Pulmonary artery endothelial cell (primary cell): ENCODE data around the gene CTNNA3. TPM values are rescaled to one million over a fixed set of nuclear protein-coding genes. Genes with fewer than 3 reads are reported as not detected.

Source experiments
- DNase-seq: peaks from one replicate; pipeline ENCODE4 v3.0.0-alpha.2; 2011; ENCODE audit warnings: low read depth, low spot score
- total RNA-seq: library from RNA; depleted of rRNA; stranded (reverse); fragments of >200 nt; gene quantifications from 2 replicates; pipeline ENCODE4 v1.2.3, GENCODE V29; 2014

CTNNA3 gene
- total RNA-seq, 1 donor from 2014 or later, result not detected

- DNase-seq, result no peak
Observed at GRCh38 chr10:67033878-67034277, 662.1 kb downstream of the CTNNA3 start.

DNA sequence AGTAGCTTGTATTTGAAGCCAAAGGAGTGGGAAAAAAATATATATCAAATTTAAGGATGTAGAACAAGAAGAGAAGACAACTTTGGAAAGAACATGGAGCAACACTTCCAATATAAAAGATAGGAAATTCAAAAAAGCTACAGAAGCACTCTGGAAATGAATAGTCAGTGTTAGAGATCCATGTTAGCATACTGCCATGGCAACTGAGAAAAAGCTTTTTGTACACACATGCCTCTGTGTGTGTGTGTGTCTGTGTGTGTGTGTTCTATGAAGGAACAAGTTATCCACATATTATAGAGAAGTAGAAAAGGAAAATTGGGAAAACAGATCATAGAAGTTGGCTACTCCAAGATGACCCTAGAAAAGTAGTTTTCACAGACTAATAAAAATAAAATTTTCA lies 673.9 kb downstream of the CTNNA3 start:
- DNase-seq, result no peak

DNA sequence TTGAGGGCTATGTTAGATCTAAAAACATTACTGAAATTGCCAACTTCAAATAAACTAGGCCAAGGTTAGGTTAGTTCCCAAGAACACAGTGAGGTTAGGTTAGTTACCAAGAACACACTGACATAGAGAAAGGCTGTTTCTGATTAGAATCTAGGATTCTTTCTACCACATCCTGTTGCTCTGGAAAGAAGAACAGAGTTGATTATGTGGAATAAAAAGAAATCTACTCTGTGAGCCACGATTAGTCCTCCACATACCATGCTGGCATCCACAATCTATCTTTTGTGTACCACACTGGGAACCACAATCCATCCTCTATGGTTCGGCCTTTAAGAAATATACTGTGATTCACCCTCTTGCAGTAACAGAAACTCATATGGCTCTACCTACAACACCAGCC lies 678.8 kb downstream of the CTNNA3 start:
- DNase-seq, result no peak

- DNase-seq, result no peak
Observed at GRCh38 chr10:67015225-67015624, 680.8 kb downstream of the CTNNA3 start.

DNA sequence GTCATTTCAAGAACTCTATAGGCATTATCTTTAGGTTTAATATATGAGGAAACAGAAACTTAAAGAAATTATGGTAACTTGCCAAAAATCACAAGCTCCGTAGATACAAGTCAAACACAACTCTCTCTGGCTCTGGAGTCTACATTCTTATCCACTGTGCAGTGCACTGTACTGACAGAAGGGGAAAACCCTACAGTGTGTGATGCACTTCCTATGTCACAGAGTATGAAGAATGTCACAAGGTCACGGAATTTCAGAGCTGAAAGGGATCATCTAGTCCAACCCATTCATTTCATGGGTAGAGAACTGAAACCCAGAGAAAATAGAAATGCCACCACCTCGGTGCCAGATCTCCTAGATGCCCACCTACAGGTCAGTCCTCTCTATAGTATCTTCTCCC lies 684.0 kb downstream of the CTNNA3 start:
- no peak for DNase-seq

GRCh38 chr10:67011480-67011879 lies 684.5 kb downstream of the CTNNA3 start:
- DNase-seq, result no peak

DNA sequence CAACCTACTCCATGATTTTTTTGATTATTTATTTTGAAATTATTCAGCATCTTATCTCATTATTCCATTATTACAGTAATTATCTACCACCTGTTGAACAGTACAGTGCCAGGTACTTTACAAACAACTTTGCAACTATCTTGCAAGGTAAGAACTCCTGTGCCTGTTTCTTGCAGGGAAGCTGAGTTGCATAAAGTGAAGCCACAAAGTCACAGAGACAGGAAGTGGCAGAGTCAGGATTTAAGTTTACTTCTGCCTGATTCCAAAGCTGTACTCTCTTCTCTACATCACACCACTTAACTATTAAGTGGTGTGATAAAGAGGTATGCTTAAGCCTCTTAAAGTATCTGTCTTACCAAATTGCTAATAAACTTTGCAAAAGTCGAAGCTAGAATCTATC lies 690.0 kb downstream of the CTNNA3 start:
- no peak for DNase-seq

DNA sequence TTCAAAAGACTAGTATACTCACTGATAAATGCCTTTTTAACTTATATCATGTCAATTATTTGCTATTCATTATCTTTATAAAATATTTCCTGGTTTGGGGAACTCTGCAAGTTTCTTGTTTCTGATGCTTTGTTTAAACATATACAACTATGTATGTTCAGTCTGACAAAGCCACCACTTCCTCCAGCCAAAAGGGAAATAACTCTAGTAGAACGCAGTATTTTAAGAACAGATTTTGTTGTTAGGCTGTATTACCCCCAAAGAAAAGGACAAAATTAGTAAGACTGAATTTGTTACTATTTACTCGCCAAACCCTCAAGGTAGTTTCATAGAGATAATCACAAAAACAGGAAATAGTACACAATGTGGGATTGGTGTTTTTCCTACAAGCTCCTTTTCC lies 691.3 kb downstream of the CTNNA3 start:
- no peak for DNase-seq

DNA sequence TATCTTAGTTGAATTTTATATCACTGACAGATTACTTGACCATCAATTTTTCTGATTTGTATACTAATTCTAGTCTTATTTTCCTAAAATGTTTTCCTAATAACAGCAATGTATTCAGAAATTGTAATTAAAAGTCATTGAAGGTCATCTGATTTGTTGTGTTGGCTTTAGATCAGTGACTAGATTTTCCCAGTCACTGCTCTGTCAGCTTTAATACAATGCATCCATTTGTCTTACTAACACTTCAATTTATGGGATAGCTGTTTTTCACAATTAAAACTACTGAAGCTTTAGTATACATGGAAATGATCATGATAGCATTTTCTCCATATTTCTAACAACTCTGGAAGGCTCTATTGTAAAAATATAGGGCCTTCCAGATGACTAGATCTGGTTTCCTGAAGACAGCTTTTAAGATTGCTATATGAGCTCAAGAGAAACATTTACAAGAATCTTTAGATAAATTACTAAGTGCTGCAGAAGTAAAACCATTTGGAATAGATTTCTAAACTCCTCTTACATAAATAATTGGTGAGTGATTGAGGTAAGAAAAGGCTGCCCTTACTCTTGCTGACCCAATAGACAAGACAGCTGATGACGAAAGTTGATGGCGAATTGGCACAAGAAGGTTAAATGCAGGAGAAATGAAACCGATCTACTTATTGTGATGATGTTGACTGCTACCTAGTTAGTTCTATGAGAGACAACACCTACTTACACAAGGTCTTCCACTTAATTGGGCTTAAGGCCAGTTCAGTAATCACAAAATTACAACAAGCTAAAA lies 696.0 kb downstream of the CTNNA3 start:
- no peak for DNase-seq

DNA sequence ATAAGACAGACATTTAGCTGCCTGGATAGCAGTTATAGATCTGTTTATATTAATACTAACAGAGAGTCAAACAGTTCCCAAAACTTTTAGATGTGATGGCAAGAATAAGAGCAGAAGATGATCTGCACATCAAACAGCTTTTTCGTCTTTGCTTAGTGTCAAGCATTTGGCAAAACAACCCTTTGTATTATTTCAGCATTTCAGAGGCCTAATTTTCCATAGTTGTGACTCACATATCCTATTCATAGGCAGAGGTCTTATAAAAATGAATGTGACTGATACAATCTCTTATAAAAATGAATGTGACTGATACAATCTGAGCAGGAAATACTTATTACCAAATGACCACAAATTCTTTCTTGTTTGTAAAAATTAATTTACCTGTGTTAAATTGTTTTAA lies 699.0 kb downstream of the CTNNA3 start:
- DNase-seq, result no peak

GRCh38 chr10:66990143-66990830 lies 705.7 kb downstream of the CTNNA3 start:
- DNase-seq, result no peak

- DNase-seq, result no peak
Observed at GRCh38 chr10:66983475-66983818, 712.5 kb downstream of the CTNNA3 start.

- DNase-seq, result no peak
Observed at GRCh38 chr10:66982792-66983474, 713.1 kb downstream of the CTNNA3 start.

GRCh38 chr10:66982053-66982420 lies 714.0 kb downstream of the CTNNA3 start:
- DNase-seq, result no peak

DNA sequence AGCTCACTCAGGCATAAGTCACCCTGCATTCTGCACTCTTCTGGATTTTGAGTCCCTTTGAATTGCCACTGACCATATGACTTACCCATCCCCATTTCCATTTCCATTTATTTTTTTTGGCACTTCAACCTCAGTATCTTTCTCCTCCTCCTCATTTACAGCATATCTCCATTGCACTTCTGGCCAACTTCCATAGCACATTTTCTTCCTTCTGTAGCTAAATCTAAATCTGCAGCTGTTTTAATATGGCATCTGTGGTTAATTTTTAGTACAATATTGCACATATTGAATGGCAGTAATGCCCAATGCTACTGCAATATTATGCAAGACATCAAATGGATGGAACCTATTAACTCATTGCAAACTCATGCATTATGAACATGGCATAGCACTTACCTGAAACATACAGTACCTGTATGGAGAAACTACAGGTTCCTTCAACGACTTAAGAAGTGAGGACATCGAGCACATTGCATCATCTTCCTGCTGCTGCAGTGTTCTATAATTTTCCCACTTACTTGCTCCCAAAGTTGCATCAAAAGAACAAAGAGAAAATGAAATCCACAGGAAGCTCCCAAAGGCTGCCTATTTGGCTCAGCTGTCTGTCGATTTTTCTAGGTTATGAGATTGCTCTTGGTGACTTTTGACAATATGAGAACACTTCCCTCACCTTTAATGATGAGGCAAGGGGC lies 714.5 kb downstream of the CTNNA3 start:
- DNase-seq, result no peak

- no peak for DNase-seq
Observed at GRCh38 chr10:66980246-66980815, 715.7 kb downstream of the CTNNA3 start.

DNA sequence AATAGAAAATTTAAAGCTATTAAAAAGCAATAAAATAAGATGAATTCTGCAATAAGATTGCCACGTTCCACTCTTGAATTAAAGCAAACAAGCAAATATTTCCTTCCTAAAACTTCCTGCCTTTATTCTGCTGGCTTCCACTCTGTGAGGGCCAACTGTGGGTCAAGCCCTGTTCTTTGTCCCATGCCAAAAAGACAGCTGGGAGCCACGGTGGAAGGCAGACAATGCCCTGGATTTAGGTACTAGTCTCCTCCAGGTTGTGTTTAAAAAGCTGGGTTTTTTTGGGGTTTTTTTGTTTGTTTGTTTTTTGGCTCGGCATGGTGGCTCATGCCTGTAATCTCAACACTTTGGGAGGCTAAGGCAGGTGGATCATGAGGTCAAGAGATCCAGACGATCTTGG lies 731.0 kb downstream of the CTNNA3 start:
- DNase-seq, result no peak

DNA sequence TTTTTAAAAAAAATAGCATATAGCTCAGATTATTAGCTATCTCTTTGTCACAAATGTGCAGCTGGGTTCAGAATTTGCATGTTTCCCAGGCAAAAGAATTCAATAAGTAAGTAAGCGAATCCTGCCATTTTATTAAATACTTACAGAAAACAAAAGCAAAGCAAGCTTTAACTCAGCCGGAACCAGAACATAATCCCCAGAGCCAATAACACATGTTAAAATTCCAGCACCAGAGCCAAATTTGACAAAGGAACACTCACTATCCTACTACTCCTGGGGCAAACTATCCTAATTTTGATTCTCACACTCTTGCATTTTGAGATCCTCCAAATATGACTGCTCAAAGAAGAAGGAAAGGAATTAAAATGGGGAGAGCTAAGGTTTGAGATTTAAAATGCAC lies 737.5 kb downstream of the CTNNA3 start:
- DNase-seq, result no peak

DNA sequence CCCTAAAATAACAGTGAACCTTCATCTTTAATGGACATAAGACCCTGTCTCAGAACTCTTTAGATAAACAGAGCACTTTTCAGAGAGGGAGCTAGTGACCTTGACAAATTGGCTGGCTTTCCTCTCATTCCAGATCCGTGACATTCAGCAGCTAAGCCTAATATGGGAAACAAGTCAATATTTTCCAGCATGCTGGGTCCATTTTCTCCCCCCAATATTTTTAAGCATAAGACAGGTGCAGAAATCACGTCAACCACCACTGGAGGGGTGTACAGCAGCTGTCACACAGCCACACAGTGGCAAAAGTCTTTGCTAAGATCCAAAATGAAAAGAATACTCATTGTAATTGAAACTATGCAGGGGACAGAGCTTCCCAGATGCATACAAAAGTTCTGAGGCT lies 744.1 kb downstream of the CTNNA3 start:
- DNase-seq, result no peak

- no peak for DNase-seq
Observed at GRCh38 chr10:66943590-66943989, 752.4 kb downstream of the CTNNA3 start.

DNA sequence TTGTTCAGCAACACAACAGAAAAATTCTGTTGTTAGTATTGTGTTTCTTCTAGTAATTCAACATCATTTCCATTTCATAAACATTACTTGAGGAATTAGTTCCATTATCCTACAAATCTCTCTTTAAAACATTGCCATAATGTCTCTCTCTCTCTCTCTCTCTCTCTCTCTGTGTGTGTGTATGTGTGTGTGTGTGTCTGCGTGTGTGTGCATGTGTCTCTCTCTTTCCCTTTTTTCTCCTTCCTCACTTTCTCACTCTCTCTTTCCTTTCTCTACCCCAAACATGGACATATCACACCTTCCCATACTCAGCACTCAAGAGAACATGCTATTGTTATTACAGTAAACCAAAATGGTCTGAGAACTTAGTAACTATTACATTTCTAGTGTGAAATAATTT lies 753.6 kb downstream of the CTNNA3 start:
- no peak for DNase-seq

- DNase-seq, result no peak
Observed at GRCh38 chr10:66941491-66941890, 754.5 kb downstream of the CTNNA3 start.
